Measurements from ENCODE around the gene MORF4L1.
A peak's percentile ranks its signal among the peaks of the same experiment; 100 is the strongest.
"Not testable (repeated sequence)": the region's sequence is repeated elsewhere in the genome, so short reads cannot be mapped to it uniquely, and the experiment has no call there.

MORF4L1 gene

DNA sequence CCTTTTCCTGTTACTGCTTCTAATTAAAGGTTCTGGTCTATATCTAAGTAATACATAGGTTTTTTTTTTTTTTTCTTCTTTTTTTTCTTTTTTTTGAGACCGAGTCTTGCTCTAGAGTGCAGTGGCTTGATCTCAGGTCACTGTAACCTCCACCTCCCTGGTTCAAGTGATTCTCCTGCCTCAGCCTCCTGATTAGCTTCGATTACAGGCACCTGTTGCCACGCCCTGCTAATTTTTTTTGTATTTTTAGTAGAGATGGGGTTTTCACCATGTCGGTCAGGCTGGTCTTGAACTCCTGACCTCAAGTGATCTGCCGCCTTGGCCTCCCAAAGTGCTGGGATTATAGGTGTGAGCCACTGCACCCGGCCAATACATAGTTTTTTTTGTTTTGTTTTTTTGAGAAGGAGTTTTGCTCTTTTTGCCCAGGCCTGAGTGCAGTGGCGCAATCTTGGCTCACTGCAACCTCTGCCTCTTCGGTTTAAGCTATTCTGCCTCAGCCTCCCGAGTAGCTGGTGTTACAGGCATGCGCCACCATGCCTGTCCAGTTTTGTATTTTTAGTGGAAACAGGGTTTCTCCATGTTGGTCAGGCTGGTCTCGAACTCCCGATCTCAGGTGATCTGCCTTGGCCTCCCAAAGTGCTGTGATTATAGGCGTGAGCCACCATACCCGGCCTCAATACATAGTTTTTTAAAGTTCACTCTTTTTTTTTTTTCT is 28.3 kb downstream of the MORF4L1 start:
- not testable (repeated sequence) for H3K4me3 Mint-ChIP-seq

DNA sequence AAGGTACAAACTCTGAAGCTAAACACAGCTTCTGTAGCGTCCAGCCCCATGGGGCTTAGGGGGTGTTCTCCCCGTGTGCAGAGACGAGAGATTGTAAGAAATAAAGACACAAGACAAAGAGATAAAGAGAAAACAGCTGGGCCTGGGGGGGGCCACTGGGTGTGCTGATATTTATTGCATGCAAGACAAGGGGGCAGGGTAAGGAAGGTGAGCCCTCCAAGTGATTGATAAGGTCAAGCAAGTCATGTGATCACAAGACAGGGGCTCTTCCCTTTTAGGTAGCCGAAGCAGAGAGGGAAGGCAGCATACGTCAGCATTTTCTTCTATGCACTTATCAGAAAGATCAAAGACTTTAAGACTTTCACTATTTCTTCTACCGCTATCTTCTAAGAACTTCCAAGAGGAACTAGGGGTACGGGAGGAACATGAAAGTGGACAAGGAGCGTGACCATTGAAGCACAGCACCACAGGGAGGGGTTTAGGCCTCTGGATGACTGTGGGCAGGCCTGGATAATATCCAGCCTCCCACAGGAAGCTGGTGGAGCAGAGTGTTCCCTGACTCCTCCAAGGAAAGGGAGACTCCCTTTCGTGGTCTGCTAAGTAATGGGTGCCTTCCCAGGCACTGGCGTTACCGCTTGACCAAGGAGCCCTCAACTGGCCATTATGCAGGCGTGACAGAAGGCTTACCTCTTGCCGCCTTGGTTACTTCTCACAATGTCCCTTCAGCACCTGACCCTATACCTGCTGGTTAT is 29.8 kb downstream of the MORF4L1 start:
- Mint-ChIP-seq H3K27ac (peak overlapping the region; percentile 52), H3K36me3 (ENCODE audit: low read depth) (peaks cover 77% of the 10 kb centered on the region)
- H3K27me3 Mint-ChIP-seq (ENCODE audit: low read depth); H3K9me3 Mint-ChIP-seq; H3K4me1 Mint-ChIP-seq (ENCODE audit: low read depth); DNase-seq (ENCODE audit: low spot score); H3K4me3 Mint-ChIP-seq: not testable (repeated sequence)

More for the DNA sequence above, 28.3 kb downstream of the MORF4L1 start:
- H3K9me3 Mint-ChIP-seq; H3K4me1 Mint-ChIP-seq (ENCODE audit: low read depth); DNase-seq (ENCODE audit: low spot score); H3K27me3 Mint-ChIP-seq (ENCODE audit: low read depth); H3K27ac Mint-ChIP-seq: not testable (repeated sequence)
- H3K36me3 Mint-ChIP-seq (ENCODE audit: low read depth) = peaks cover 76% of the 10 kb centered on the region

DNA sequence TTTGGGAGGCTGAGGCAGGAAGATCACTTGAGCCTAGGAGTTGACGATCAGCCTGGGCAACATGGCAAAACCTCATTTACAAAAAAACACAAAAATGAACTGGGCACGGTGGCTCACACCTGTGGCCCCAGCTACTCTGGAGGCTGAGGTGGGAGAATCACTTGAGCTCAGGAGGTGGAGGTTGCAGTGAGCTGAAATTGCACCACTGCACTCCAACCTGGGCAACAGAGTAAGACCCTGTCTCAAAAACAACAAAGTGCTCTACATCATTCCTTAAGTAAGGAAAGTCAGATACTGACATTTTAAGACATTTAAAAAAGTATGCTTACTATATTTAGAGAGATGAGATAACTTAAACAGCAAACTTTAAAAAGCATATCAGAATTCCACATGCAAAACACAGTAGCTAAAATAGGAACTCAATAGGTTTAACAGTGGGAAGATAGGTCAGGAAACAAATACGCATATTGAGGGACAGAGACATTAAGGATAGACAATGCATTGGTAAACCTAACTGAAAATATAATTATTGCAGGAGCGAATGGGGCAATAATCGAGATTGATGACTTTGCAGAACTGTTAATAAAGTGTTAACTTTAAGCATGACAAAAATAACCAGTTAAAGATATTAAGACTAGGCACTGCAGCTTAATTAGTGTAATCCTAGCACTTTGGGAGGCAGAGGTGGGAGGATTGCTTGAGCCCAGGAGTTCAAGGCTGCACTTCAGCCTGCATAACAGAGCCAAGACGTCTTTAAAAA is 32.1 kb downstream of the MORF4L1 start:
- H3K4me1 Mint-ChIP-seq (ENCODE audit: low read depth) = peaks cover 12% of the 10 kb centered on the region
- H3K4me3 Mint-ChIP-seq = no peak overlapping the region
- H3K9me3 Mint-ChIP-seq = no peaks in the 10 kb centered on the region
- no peak for DNase-seq (ENCODE audit: low spot score)
- no peak overlapping the region for H3K27ac Mint-ChIP-seq
- H3K27me3 Mint-ChIP-seq (ENCODE audit: low read depth) = no peaks in the 10 kb centered on the region
- peaks cover 70% of the 10 kb centered on the region for H3K36me3 Mint-ChIP-seq (ENCODE audit: low read depth)

DNA sequence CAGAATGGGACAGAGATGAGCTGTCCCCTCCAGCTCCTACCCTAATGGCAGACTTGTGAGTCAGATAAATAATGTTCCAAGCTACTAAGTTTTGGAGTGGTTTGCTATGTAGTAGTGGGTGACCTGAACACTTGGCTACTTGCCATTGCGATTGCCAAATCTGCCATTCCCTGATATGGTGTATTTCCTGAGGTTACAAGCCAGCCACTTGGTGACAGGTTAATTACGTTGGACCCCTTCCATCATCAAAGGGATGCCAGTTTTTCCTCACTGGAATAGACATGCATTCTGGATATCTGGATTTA is 33.6 kb downstream of the MORF4L1 start:
- no peak overlapping the region for H3K27ac Mint-ChIP-seq
- no peaks in the 10 kb centered on the region for H3K27me3 Mint-ChIP-seq (ENCODE audit: low read depth)
- no peaks in the 10 kb centered on the region for H3K9me3 Mint-ChIP-seq
- H3K36me3 Mint-ChIP-seq (ENCODE audit: low read depth) = peaks cover 68% of the 10 kb centered on the region
- no peak overlapping the region for H3K4me3 Mint-ChIP-seq
- no peak for DNase-seq (ENCODE audit: low spot score)
- H3K4me1 Mint-ChIP-seq (ENCODE audit: low read depth) = peaks cover 25% of the 10 kb centered on the region

DNA sequence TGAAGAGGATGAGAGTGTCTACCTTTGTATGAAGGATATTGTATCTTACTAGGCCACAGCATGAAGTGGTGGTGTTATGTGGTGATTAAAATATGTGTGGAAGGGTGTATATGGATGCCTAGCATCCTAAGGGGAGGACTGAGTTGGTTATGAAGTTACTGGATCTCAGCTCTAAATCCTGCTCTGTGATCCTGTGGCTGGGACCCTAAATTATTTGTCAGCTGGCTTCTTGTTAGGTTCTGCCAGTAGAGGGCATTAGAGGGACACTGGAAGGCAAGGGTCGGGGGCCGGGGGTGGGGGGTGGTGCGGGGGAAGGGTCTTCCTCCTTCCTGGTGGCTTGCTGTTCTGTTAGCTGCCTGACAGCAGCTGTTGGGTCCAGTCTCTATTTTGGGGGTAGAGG is 34.9 kb downstream of the MORF4L1 start:
- H3K4me3 Mint-ChIP-seq = no peak overlapping the region
- H3K4me1 Mint-ChIP-seq (ENCODE audit: low read depth) = peaks cover 21% of the 10 kb centered on the region
- no peak for DNase-seq (ENCODE audit: low spot score)
- no peaks in the 10 kb centered on the region for H3K27me3 Mint-ChIP-seq (ENCODE audit: low read depth)
- H3K9me3 Mint-ChIP-seq = no peaks in the 10 kb centered on the region
- peaks cover 68% of the 10 kb centered on the region for H3K36me3 Mint-ChIP-seq (ENCODE audit: low read depth)
- no peak overlapping the region for H3K27ac Mint-ChIP-seq

DNA sequence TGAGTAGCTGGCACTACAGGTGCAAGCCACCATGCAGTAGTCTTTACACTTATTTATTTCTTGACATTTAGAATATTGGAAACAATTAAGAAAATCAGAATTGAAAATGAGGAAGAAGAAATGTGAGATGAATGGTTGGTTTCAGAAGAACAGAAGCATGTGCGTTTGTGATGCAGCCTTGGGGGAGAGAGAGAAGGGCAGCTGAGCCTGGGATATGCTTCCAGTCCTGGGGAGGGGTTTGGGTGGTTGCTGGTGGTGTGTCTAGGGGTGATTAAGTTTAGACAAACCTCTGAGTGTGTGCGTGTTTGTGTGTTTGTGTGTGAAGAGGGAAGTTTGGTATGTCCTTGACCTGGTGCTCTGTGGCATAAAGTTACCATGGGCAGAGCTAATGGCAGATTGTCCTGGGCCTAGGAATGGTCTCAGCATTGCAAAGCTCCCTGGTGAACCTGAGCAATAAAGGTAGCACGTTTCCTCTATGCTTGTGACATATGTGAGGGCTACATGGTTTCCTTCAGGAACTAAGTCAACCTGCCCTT is 36.5 kb downstream of the MORF4L1 start:
- DNase-seq (ENCODE audit: low spot score) = no peak
- Mint-ChIP-seq H3K4me3 (no peak overlapping the region), H3K36me3 (ENCODE audit: low read depth) (peaks cover 65% of the 10 kb centered on the region), H3K27me3 (ENCODE audit: low read depth) (no peaks in the 10 kb centered on the region), H3K9me3 (no peaks in the 10 kb centered on the region), H3K4me1 (ENCODE audit: low read depth) (peaks cover 21% of the 10 kb centered on the region), H3K27ac (no peak overlapping the region)

DNA sequence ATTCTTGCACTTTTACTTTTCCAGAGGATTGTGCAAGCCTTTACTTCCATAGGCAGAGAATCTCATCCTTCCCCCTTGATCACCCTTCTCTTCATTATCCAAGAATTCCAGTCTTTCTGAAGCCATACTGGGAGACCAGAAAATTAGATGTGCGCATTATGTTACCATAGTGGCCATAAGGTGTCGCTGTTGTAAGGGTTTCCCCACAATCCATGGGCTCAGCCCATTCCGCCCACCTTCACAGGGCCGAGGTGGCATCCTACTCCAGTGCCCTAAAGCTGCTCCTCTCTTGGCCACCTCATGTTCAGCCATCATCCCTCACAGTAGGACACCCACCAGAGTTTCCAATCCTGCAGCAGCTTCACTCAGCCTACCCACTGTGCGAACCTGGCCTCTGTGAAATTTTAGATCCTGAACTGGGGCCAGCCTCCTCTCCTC is 37.1 kb downstream of the MORF4L1 start:
- H3K27me3 Mint-ChIP-seq (ENCODE audit: low read depth) = no peaks in the 10 kb centered on the region
- peak overlapping the region; percentile 1 for H3K27ac Mint-ChIP-seq
- H3K9me3 Mint-ChIP-seq = no peaks in the 10 kb centered on the region
- DNase-seq (ENCODE audit: low spot score) = peak; percentile 22
- H3K4me1 Mint-ChIP-seq (ENCODE audit: low read depth) = peaks cover 21% of the 10 kb centered on the region
- no peak overlapping the region for H3K4me3 Mint-ChIP-seq
- H3K36me3 Mint-ChIP-seq (ENCODE audit: low read depth) = peaks cover 64% of the 10 kb centered on the region

DNA sequence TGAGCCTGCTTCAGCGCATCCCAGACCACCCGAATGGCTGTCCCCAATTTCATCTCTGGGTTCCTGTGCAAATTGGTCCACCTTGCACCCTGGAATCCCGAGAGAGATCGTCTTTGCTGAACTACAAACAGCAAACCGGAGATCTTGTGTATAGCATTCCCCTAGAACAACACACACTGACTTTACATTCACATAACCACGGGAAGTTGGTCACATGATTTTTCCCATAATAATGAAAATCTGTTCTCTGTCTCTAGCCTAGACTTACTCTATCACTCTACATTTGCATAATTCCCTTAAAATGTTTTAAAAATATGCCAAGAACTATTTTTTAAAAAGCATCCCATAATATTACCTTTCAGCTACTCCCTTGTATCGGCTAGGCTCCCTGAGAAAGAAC is 37.6 kb downstream of the MORF4L1 start:
- H3K27ac Mint-ChIP-seq = no peak overlapping the region
- peaks cover 61% of the 10 kb centered on the region for H3K36me3 Mint-ChIP-seq (ENCODE audit: low read depth)
- no peaks in the 10 kb centered on the region for H3K27me3 Mint-ChIP-seq (ENCODE audit: low read depth)
- H3K4me3 Mint-ChIP-seq = no peak overlapping the region
- peaks cover 21% of the 10 kb centered on the region for H3K4me1 Mint-ChIP-seq (ENCODE audit: low read depth)
- no peaks in the 10 kb centered on the region for H3K9me3 Mint-ChIP-seq
- DNase-seq (ENCODE audit: low spot score) = no peak

DNA sequence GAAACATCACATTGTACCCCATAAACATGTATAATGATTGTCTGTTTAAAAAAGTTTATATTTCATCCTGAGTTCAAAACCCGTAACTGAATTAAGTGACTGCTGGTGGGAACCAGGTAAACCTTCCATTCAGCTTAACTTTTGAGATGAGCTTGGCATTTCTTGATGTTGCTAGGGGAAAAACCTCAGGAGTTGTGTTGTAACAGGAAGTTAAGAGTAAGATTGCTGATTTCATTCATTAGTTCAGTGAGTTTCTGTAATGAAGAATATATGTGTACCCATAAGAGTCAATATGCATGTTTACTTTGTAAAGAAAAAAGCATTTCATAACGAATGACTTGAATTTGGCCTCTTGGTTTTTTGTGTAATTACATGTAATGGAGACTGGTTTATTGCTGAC is 39.6 kb downstream of the MORF4L1 start:
- Mint-ChIP-seq H3K36me3 (ENCODE audit: low read depth) (peaks cover 52% of the 10 kb centered on the region), H3K27me3 (ENCODE audit: low read depth) (no peaks in the 10 kb centered on the region), H3K4me1 (ENCODE audit: low read depth) (peaks cover 18% of the 10 kb centered on the region), H3K27ac (no peak overlapping the region), H3K9me3 (no peaks in the 10 kb centered on the region), H3K4me3 (no peak overlapping the region)
- DNase-seq (ENCODE audit: low spot score) = no peak

DNA sequence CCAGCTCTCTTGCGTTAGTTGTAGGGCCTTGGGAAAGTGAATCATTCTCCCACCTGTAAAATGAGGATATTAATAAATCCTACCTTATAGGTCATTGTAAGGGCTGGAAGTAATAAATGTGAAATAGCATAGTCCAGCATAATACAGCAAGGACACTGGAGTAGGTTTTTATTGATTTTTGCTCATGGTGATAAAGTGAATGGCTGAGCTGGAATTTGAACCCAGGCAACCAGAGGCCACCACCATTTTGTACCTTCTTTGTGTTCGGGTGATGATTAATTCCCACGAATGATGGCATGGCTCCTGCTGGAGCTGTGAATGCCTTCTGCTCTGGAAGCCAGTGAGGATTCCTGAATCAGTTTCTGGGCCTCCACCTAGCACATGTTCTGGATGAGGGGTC is 40.3 kb downstream of the MORF4L1 start:
- Mint-ChIP-seq H3K27ac (no peak overlapping the region), H3K9me3 (no peaks in the 10 kb centered on the region), H3K4me1 (ENCODE audit: low read depth) (peaks cover 18% of the 10 kb centered on the region), H3K4me3 (no peak overlapping the region), H3K27me3 (ENCODE audit: low read depth) (no peaks in the 10 kb centered on the region), H3K36me3 (ENCODE audit: low read depth) (peaks cover 49% of the 10 kb centered on the region)
- no peak for DNase-seq (ENCODE audit: low spot score)

DNA sequence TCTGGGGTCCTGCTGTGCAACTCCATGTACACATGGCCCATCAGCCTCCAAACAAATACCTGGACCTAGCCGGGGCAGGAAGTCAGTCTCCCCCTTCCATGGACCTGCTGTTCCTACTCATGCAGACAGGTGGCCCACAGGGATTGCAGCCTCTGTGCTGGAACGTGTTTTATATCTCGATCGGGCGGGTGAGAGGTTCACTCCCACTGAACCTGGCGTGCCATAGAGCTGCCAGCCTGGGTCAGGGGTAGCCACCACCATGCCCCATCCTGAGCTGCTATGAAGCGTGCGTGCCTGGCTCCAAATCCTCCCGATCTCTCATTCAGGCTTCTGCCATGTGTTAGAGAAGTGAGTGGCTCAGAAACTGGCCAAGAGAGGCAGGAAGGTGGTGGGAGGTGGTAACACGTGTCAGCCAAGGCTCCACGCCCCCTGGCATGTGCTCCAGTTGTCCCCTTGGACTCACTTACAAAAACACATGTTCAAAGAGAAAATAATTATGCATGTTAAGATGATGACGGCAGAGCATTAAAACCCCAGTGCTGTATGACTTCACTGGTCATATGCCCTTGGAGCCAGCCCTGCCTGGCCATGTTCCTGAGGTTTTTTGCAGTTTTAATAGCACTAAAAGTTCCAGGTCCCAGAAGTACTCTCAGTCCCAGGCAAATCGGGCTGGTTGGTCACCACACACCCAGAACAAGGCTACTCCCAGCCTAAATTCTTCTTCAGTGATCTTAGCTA is 41.5 kb downstream of the MORF4L1 start:
- Mint-ChIP-seq H3K4me3 (no peak overlapping the region), H3K27ac (no peak overlapping the region)

DNA sequence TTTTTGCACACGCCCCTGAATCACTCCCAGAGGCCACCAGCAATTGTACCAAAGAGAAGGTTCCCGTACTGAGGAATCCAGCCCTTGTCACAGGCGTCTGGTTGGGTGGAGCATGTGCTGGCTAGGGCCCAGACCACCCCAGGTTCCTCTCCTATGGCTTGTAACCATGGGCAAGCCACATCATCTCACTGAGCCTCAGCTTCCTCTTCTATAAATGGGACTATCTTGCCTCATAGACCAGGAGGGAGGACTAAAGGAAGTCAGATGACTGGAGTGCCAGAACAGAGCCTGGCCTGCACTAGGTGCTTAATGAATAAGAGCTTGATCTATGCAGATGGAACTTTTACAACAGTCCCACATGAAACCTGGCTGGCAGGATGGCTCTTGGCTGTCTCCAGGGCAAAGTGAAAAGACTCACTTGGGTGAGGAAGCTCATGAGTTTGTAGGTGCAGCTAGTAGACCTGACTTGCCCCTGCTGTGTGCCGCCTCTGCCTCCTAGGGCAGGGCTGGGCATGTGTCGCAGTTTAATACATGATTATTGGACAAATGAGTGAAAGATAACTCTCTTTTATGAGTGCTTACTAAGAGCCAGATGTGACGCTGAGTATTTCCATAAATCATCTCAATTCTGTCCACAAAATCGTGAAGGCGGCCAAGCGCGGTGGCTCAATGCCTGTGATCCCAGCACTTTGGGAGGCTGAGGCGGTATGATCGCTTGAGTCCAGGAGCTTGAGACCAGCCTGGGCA is 42.8 kb downstream of the MORF4L1 start:
- no peak for DNase-seq (ENCODE audit: low spot score)
- no peaks in the 10 kb centered on the region for H3K9me3 Mint-ChIP-seq

More for the DNA sequence above, 41.5 kb downstream of the MORF4L1 start:
- H3K27me3 Mint-ChIP-seq (ENCODE audit: low read depth) = no peaks in the 10 kb centered on the region
- H3K36me3 Mint-ChIP-seq (ENCODE audit: low read depth) = peaks cover 42% of the 10 kb centered on the region
- DNase-seq (ENCODE audit: low spot score) = no peak
- H3K4me1 Mint-ChIP-seq (ENCODE audit: low read depth) = peaks cover 18% of the 10 kb centered on the region
- no peaks in the 10 kb centered on the region for H3K9me3 Mint-ChIP-seq

DNA sequence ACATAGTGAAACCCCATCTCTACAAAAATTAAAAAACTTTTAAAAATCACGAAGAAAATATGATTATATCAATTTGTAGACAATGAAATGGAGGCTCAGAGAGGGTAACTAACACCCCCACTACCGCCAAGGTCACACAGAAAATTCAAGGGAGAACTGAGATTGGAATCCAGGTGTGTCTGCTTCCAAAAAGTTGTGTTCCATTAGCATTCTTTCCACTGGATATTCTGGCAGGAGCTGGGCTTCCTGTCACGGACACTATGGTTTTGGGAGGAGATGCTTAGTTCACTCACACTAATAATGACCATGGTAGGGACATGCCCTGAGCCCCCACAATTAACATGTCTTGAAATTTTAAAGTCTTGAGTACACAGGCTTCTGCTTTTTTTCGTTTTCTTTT is 43.4 kb downstream of the MORF4L1 start:
- Mint-ChIP-seq H3K36me3 (ENCODE audit: low read depth) (peaks cover 36% of the 10 kb centered on the region), H3K27ac (no peak overlapping the region), H3K4me1 (ENCODE audit: low read depth) (peaks cover 3% of the 10 kb centered on the region)

More for the DNA sequence above, 42.8 kb downstream of the MORF4L1 start:
- peak overlapping the region; percentile 4 for H3K27ac Mint-ChIP-seq
- H3K27me3 Mint-ChIP-seq (ENCODE audit: low read depth) = no peaks in the 10 kb centered on the region
- no peak overlapping the region for H3K4me3 Mint-ChIP-seq
- peaks cover 36% of the 10 kb centered on the region for H3K36me3 Mint-ChIP-seq (ENCODE audit: low read depth)
- peaks cover 8% of the 10 kb centered on the region for H3K4me1 Mint-ChIP-seq (ENCODE audit: low read depth)

More for the DNA sequence above, 43.4 kb downstream of the MORF4L1 start:
- Mint-ChIP-seq H3K4me3 (no peak overlapping the region), H3K27me3 (ENCODE audit: low read depth) (no peaks in the 10 kb centered on the region), H3K9me3 (no peaks in the 10 kb centered on the region)
- no peak for DNase-seq (ENCODE audit: low spot score)
